ENCODE measurements around the gene COCH.

COCH gene

GRCh38 chr14:30874120-30874998 lies at the start of gene COCH:
Gene COCH, plus strand, starts transcription at chr14:30874559. Its CDS starts 380 bp downstream, at chr14:30874939.
- DNase-seq (ENCODE audit: low read depth in 2 of 2), result peak in 1 of 2 donors; percentile 12

- DNase-seq (ENCODE audit: low read depth in 2 of 2), result no peak
These were observed 48.3 kb upstream of the COCH start for GRCh38 chr14:30826070-30826469.

- DNase-seq (ENCODE audit: low read depth in 2 of 2), result no peak
These were observed 44.5 kb upstream of the COCH start for GRCh38 chr14:30829853-30830252.

GRCh38 chr14:30834353-30834752 lies 40.0 kb upstream of the COCH start:
- DNase-seq (ENCODE audit: low read depth in 2 of 2), result no peak

- no peak for DNase-seq (ENCODE audit: low read depth in 2 of 2)
These were observed 36.0 kb upstream of the COCH start for GRCh38 chr14:30838351-30838750.

GRCh38 chr14:30840086-30840779 lies 34.1 kb upstream of the COCH start:
- no peak for DNase-seq (ENCODE audit: low read depth in 2 of 2)

GRCh38 chr14:30842431-30842830 lies 31.9 kb upstream of the COCH start:
- DNase-seq (ENCODE audit: low read depth in 2 of 2), result no peak

- no peak for DNase-seq (ENCODE audit: low read depth in 2 of 2)
These were observed 25.7 kb upstream of the COCH start for GRCh38 chr14:30848449-30849240.

- no peak for DNase-seq (ENCODE audit: low read depth in 2 of 2)
These were observed 25.0 kb upstream of the COCH start for GRCh38 chr14:30849354-30849753.

- DNase-seq (ENCODE audit: low read depth in 2 of 2), result no peak
These were observed 24.4 kb upstream of the COCH start for GRCh38 chr14:30849983-30850382.

GRCh38 chr14:30853946-30854345 lies 20.4 kb upstream of the COCH start:
- no peak for DNase-seq (ENCODE audit: low read depth in 2 of 2)

- DNase-seq (ENCODE audit: low read depth in 2 of 2), result no peak
These were observed 19.9 kb upstream of the COCH start for GRCh38 chr14:30854492-30854891.

- DNase-seq (ENCODE audit: low read depth in 2 of 2), result no peak
These were observed 18.9 kb upstream of the COCH start for GRCh38 chr14:30855345-30856037.

- no peak for DNase-seq (ENCODE audit: low read depth in 2 of 2)
These were observed 13.2 kb upstream of the COCH start for GRCh38 chr14:30861200-30861599.

GRCh38 chr14:30864934-30865333 lies 9.4 kb upstream of the COCH start:
- no peak for DNase-seq (ENCODE audit: low read depth in 2 of 2)

GRCh38 chr14:30868736-30869135 lies 5.6 kb upstream of the COCH start:
- no peak for DNase-seq (ENCODE audit: low read depth in 2 of 2)

GRCh38 chr14:30869551-30870155 lies 4.7 kb upstream of the COCH start:
- no peak for DNase-seq (ENCODE audit: low read depth in 2 of 2)

GRCh38 chr14:30872602-30873001 lies 1.8 kb upstream of the COCH start:
- no peak for DNase-seq (ENCODE audit: low read depth in 2 of 2)

GRCh38 chr14:30873308-30874119 lies 845 bp upstream of the COCH start:
- no peak for DNase-seq (ENCODE audit: low read depth in 2 of 2)
